IMR-90 (cell line): ENCODE data around the gene STK32A. TPM values are rescaled to one million over a fixed set of nuclear protein-coding genes. Genes with fewer than 3 reads are reported as not detected.

ENCODE experiments used
- ATAC-seq: fragments of 200-7000 bp; cut with Tn5 transposase; 2 replicates; pipeline ENCODE4 v1.9.1; 2020; ENCODE audit warnings: low read depth, mild to moderate bottlenecking, moderate library complexity
- BruUV-seq: library from RNA; stranded (reverse); fragments of 400-500 nt; replicated peaks from 2 replicates; lab custom pipeline; 2021; lab: Mats Ljungman, UMichigan
- CTCF ChIA-PET: fragments of 300-600 bp; formaldehyde crosslinking; extraction: SDS; loops from one replicate; lab custom pipeline; 2021; ENCODE audit warnings: antibody characterized with exemption; lab: Yijun Ruan, JAX
- POLR2A ChIA-PET: fragments of 300-600 bp; sonication (Branson Sonifier 250); formaldehyde crosslinking; loops from one replicate; lab custom pipeline; 2022; ENCODE audit warnings: antibody characterized with exemption; ENCODE audit not compliant: unreplicated experiment; lab: Charles Lee
- DNase-seq: peaks from one replicate; pipeline ENCODE4 v3.0.0; 2013
- H2AFZ ChIP-seq: replicated peaks from 2 replicates; pipeline ENCODE3; 2013; ENCODE audit warnings: low read length, mild to moderate bottlenecking; ENCODE audit not compliant: poor library complexity
- H2AK5ac ChIP-seq: 2 replicates; pipeline ENCODE4 v1.6.1; 2013; ENCODE audit warnings: low read depth, low read length, inconsistent platforms
- H2AK9ac ChIP-seq: replicated peaks from 2 replicates; pipeline ENCODE3; 2013; ENCODE audit warnings: mild to moderate bottlenecking, low read depth, low read length, moderate library complexity; ENCODE audit not compliant: poor library complexity
- H2BK120ac ChIP-seq: 2 replicates; pipeline ENCODE4 v1.6.1; 2013; ENCODE audit warnings: low read depth, low read length, inconsistent platforms
- H2BK15ac ChIP-seq: 3 replicates; pipeline ENCODE4 v1.6.1; 2013; ENCODE audit warnings: low read depth, low read length, inconsistent platforms
- H2BK20ac ChIP-seq: 2 replicates; pipeline ENCODE4 v1.6.1; 2013; ENCODE audit warnings: low read depth, mild to moderate bottlenecking, inconsistent platforms, low read length, moderate library complexity
- H2BK5ac ChIP-seq: 2 replicates; pipeline ENCODE4 v1.6.1; 2013; ENCODE audit warnings: mild to moderate bottlenecking, low read depth, low read length, inconsistent platforms; ENCODE audit not compliant: poor library complexity, severe bottlenecking
- H3K14ac ChIP-seq: replicated peaks from 2 replicates; pipeline ENCODE4 v1.6.1; 2013; ENCODE audit warnings: low read depth, low read length, inconsistent platforms
- H3K18ac ChIP-seq: 2 replicates; pipeline ENCODE4 v1.6.1; 2013; ENCODE audit warnings: low read depth, low read length, control low read depth
- H3K23ac ChIP-seq: 2 replicates; pipeline ENCODE4 v1.6.1; 2013; ENCODE audit warnings: low read depth, low read length, inconsistent platforms
- H3K27ac ChIP-seq: 2 replicates; pipeline ENCODE4 v1.5.1; 2013; ENCODE audit warnings: mild to moderate bottlenecking, control low read depth, low read length; ENCODE audit not compliant: insufficient read depth
- H3K27me3 ChIP-seq: 2 replicates; pipeline ENCODE4 v1.6.1; 2013; ENCODE audit warnings: low read length; ENCODE audit not compliant: control insufficient read depth, insufficient read depth
- H3K36me3 ChIP-seq: 2 replicates; pipeline ENCODE4 v1.6.1; 2013; ENCODE audit warnings: low read length, mixed read lengths; ENCODE audit not compliant: control insufficient read depth, insufficient read depth
- H3K4ac ChIP-seq: 2 replicates; pipeline ENCODE4 v1.6.1; 2013; ENCODE audit warnings: low read depth, low read length, inconsistent platforms
- H3K4me1 ChIP-seq: 2 replicates; pipeline ENCODE4 v1.6.1; 2013; ENCODE audit warnings: low read length, mixed read lengths; ENCODE audit not compliant: control insufficient read depth, insufficient read depth
- H3K4me2 ChIP-seq: 2 replicates; pipeline ENCODE4 v1.6.1; 2013; ENCODE audit warnings: low read depth, mild to moderate bottlenecking, control low read depth, low read length, moderate library complexity
- H3K4me3 ChIP-seq: 2 replicates; pipeline ENCODE4 v1.5.1; 2013; ENCODE audit warnings: low read depth, mild to moderate bottlenecking, control low read depth, low read length, moderate library complexity; ENCODE audit not compliant: insufficient read depth
- H3K56ac ChIP-seq: 2 replicates; pipeline ENCODE4 v1.6.1; 2013; ENCODE audit warnings: low read length, inconsistent platforms; ENCODE audit not compliant: insufficient read depth; ENCODE audit errors: extremely low read depth
- H3K79me1 ChIP-seq, 2 experiments: 2 replicates each; pipeline ENCODE4 v1.6.1; 2013; ENCODE audit warnings: low read length in 2 of 2, inconsistent platforms in 1 of 2, low read depth in 1 of 2
- H3K9ac ChIP-seq: 2 replicates; pipeline ENCODE4 v1.6.1; 2013; ENCODE audit warnings: low read depth, low read length, control low read depth
- H3K9me1 ChIP-seq: 2 replicates; pipeline ENCODE4 v1.6.1; 2013; ENCODE audit warnings: low read length, inconsistent platforms; ENCODE audit not compliant: insufficient read depth
- H3K9me3 ChIP-seq: 2 replicates; pipeline ENCODE4 v1.6.1; 2013; ENCODE audit warnings: low read length; ENCODE audit not compliant: control insufficient read depth, insufficient read depth
- H4K20me1 ChIP-seq: 2 replicates; pipeline ENCODE4 v1.6.1; 2013; ENCODE audit warnings: low read length, inconsistent platforms; ENCODE audit not compliant: insufficient read depth
- H4K5ac ChIP-seq: 2 replicates; pipeline ENCODE4 v1.6.1; 2013; ENCODE audit warnings: mild to moderate bottlenecking, low read depth, low read length, control low read depth
- H4K8ac ChIP-seq, 2 experiments: 2 replicates each; pipeline ENCODE4 v1.6.1; 2013; ENCODE audit warnings: low read depth in 2 of 2, low read length in 2 of 2, control low read depth in 1 of 2, inconsistent platforms in 1 of 2
- H4K91ac ChIP-seq: 2 replicates; pipeline ENCODE4 v1.6.1; 2013; ENCODE audit warnings: low read depth, low read length, inconsistent platforms; ENCODE audit not compliant: insufficient read depth
- BHLHE40 ChIP-seq: fragments of 150-350 bp; IDR thresholded peaks from 2 replicates; pipeline ENCODE4 v1.6.1; 2016; ENCODE audit warnings: mild to moderate bottlenecking, low read depth, low read length
- CTCF ChIP-seq: conservative IDR thresholded peaks from 2 replicates; pipeline ENCODE4 v1.5.1; 2012; ENCODE audit warnings: mild to moderate bottlenecking, low read depth, low read length, improper control_type of control experiment
- ELK1 ChIP-seq: fragments of 150-350 bp; IDR thresholded peaks from 2 replicates; pipeline ENCODE4 v1.6.1; 2016; ENCODE audit warnings: low read depth, mild to moderate bottlenecking, low read length, moderate library complexity, borderline replicate concordance
- MAFK ChIP-seq: IDR thresholded peaks from 2 replicates; pipeline ENCODE4 v1.6.1; 2012; ENCODE audit warnings: low read depth, low read length, improper control_type of control experiment
- MAZ ChIP-seq: IDR thresholded peaks from 2 replicates; pipeline ENCODE4 v1.6.1; 2012; ENCODE audit warnings: low read depth, mild to moderate bottlenecking, low read length, improper control_type of control experiment, moderate library complexity, borderline replicate concordance
- RAD21 ChIP-seq: IDR thresholded peaks from 2 replicates; pipeline ENCODE4 v1.6.1; 2012; ENCODE audit warnings: low read length, improper control_type of control experiment
- WGBS, 2 experiments: methylation state at CpG; one replicate each; pipeline versions ENCODE4 v1.1.5 to v1.1.7; 2013; ENCODE audit warnings: missing lambda C conversion rate in 2 of 2; ENCODE audit not compliant: insufficient read length in 1 of 2; ENCODE audit errors: extremely low coverage in 2 of 2; 5-methylcytosine and 5-hydroxymethylcytosine counted together
- dilution Hi-C: fragments of 300-500 bp; cut with HindIII; formaldehyde crosslinking; loops from one replicate; pipeline ENCODE4 v1.14.3; 2018; ENCODE audit warnings: low sequenced_read_pairs; ENCODE audit not compliant: unreplicated experiment
- in situ Hi-C: fragments of 300-500 bp; cut with MboI; formaldehyde crosslinking; loops from 3 replicates; pipeline ENCODE4 v1.14.3; 2019; ENCODE audit warnings: low sequenced_read_pairs, inconsistent platforms, mixed read lengths
- intact Hi-C: fragments of 100-400 bp; cut with micrococcal nuclease; formaldehyde crosslinking; loops from 2 replicates; pipeline ENCODE4 v1.10.0; 2022
- polyA plus RNA-seq, 3 experiments: library from polyadenylated mRNA; depleted of rRNA; stranded (reverse); fragments of >200 nt; gene quantifications; 2 replicates each; pipeline ENCODE4 v1.2.3, GENCODE V29; 2012; ENCODE audit warnings: low replicate concordance in 1 of 3
- total RNA-seq: library from RNA; depleted of rRNA; stranded (reverse); fragments of >200 nt; gene quantifications from 2 replicates; pipeline ENCODE4 v1.2.3, GENCODE V29; 2012

The STK32A gene
- total and polyA plus RNA-seq, 2 of the 4 experiments (the other 2 are of a cell fraction): 0.12 to 0.18 TPM

GRCh38 chr5:147398860-147399259 is 164.0 kb downstream of the STK32A start:
- no TSS peak for BruUV-seq
- H3K9me1 ChIP-seq: peaks cover 9% of the 10 kb centered on the region; the same call in 1 of the 2 replicates
- no peak overlapping the region for H3K9ac ChIP-seq
- H3K23ac ChIP-seq: no peak overlapping the region
- ChIA-PET POLR2A (no interaction called here), CTCF (no interaction called here)
- no peak overlapping the region for H4K8ac ChIP-seq
- no peak overlapping the region for H2BK5ac ChIP-seq
- H3K4me3 ChIP-seq: no peak overlapping the region
- 0 out of 2 replicates have a peak, but pooled peaks cover 2% of the 10 kb centered on the region for H4K20me1 ChIP-seq
- no peak overlapping the region for H3K56ac ChIP-seq
- no peak overlapping the region for H3K18ac ChIP-seq
- no peak overlapping the region for H2AK9ac ChIP-seq
- no peak for TF ChIP-seq MAZ
- no peak for TF ChIP-seq ELK1
- no peak for TF ChIP-seq RAD21
- no peak for TF ChIP-seq CTCF
- TF ChIP-seq BHLHE40: no peak
- no peak for TF ChIP-seq MAFK
- no peak overlapping the region for H2BK120ac ChIP-seq
- H3K4me1 ChIP-seq: peaks cover 3% of the 10 kb centered on the region
- H2BK15ac ChIP-seq: no peak overlapping the region
- no peak overlapping the region for H3K14ac ChIP-seq
- H3K79me1 ChIP-seq: peaks cover 0 to 6% of the 10 kb centered on the region in 2 experiments; a peak in 1 of 4 replicates
- H4K91ac ChIP-seq: no peak overlapping the region
- H3K9me3 ChIP-seq: no peaks in the 10 kb centered on the region
- no peaks in the 10 kb centered on the region for H3K27me3 ChIP-seq
- WGBS, 2 experiments: 80% methylated on average over 2 of the region's 9 CpGs; no CpG with 5 or more reads in 1 of the 2 experiments
- intact Hi-C loops: no loop called here
- in situ Hi-C loops: no loop called here
- H4K5ac ChIP-seq: no peak overlapping the region
- no peak overlapping the region for H2AFZ ChIP-seq
- H3K27ac ChIP-seq: no peak overlapping the region
- H3K4me2 ChIP-seq: no peak overlapping the region
- H2BK20ac ChIP-seq: no peak overlapping the region
- ATAC-seq (no peak), DNase-seq (no peak)
- no peak overlapping the region for H3K4ac ChIP-seq
- peaks cover 24% of the 10 kb centered on the region for H3K36me3 ChIP-seq
- no peak overlapping the region for H2AK5ac ChIP-seq
- dilution Hi-C loops: no loop called here
